Measurements from ENCODE around the gene CLDN10.

The CLDN10 gene

DNA sequence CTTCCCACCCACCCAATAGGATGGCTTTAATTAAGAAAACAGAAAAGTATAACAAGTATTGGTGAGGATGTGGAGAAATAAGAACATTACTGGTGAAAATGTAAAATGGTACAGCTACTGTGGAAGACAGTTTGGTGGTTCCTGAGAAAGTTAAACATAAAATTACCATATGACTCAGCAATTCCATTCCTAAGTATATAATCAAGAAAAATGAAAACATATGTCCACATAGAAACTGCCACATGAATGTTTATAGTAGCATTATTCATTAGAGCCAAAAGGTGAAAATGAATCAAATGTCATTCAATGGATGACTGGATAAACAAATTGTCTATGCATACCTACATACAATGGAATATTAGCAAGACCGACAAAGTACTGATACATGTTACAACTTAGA lies 75.1 kb downstream of the CLDN10 start:
- Mint-ChIP-seq H3K36me3 (no peaks in the 10 kb centered on the region), H3K4me3 (no peak overlapping the region), H3K27me3 (peaks cover 14% of the 10 kb centered on the region), H3K9me3 (ENCODE audit: low read depth) (no peaks in the 10 kb centered on the region), H3K4me1 (ENCODE audit: low read depth) (no peaks in the 10 kb centered on the region), H3K27ac (no peak overlapping the region)

GRCh38 chr13:95628488-95628887 lies 76.0 kb downstream of the CLDN10 start:
- Mint-ChIP-seq H3K36me3 (no peaks in the 10 kb centered on the region), H3K27ac (no peak overlapping the region), H3K4me3 (no peak overlapping the region), H3K27me3 (peaks cover 14% of the 10 kb centered on the region), H3K4me1 (ENCODE audit: low read depth) (no peaks in the 10 kb centered on the region), H3K9me3 (ENCODE audit: low read depth) (no peaks in the 10 kb centered on the region)

- H3K4me3 Mint-ChIP-seq: no peak overlapping the region
- peaks cover 15% of the 10 kb centered on the region for H3K27me3 Mint-ChIP-seq
- H3K9me3 Mint-ChIP-seq (ENCODE audit: low read depth): no peaks in the 10 kb centered on the region
- H3K4me1 Mint-ChIP-seq (ENCODE audit: low read depth): no peaks in the 10 kb centered on the region
- no peaks in the 10 kb centered on the region for H3K36me3 Mint-ChIP-seq
- no peak overlapping the region for H3K27ac Mint-ChIP-seq
These were observed 76.6 kb downstream of the CLDN10 start for GRCh38 chr13:95629071-95629470.

Data from activated naive CD8-positive, alpha-beta T cell (primary cell).